HepG2 (cell line): ENCODE data around the gene GPR107. TPM values are rescaled to one million over a fixed set of nuclear protein-coding genes. Genes with fewer than 3 reads are reported as not detected.

Experiments used
- ATAC-seq: fragments of 200-7000 bp; cut with Tn5 transposase; 3 replicates; pipeline ENCODE4 v1.9.1; 2020; ENCODE audit warnings: mild to moderate bottlenecking, moderate library complexity
- BruUV-seq: library from RNA; stranded (reverse); fragments of 400-500 nt; replicated peaks from 2 replicates; lab custom pipeline; 2021; lab: Mats Ljungman, UMichigan
- CTCF ChIA-PET: fragments of 300-600 bp; formaldehyde crosslinking; extraction: SDS; loops from one replicate; lab custom pipeline; 2021; ENCODE audit warnings: low total read pairs, inconsistent platforms, low intra/inter-chr PET ratio; lab: Yijun Ruan, JAX
- POLR2A ChIA-PET: fragments of 350-600 bp; sonication (Branson Sonifier 250); formaldehyde crosslinking; loops from one replicate; lab custom pipeline; 2020; ENCODE audit warnings: antibody characterized with exemption, inconsistent platforms; lab: Yijun Ruan, JAX
- DNase-seq: peaks from one replicate; pipeline ENCODE4 v3.0.0-alpha.2; 2015; ENCODE audit warnings: low spot score
- FAIRE-seq: peaks from 3 replicates; lab custom pipeline; 2011; peaks lifted over from hg19 to GRCh38; lab: Jason Lieb, UNC
- H2AFZ ChIP-seq: one replicate; pipeline ENCODE4 v1.6.1; 2011; ENCODE audit warnings: low read length, inconsistent platforms
- H3K27ac ChIP-seq: fragments of 300-600 bp; 3 replicates; pipeline ENCODE4 v1.8.0; 2011; ENCODE audit warnings: mixed run types, mild to moderate bottlenecking, mixed read lengths, low read length, inconsistent platforms; ENCODE audit not compliant: insufficient read depth; ENCODE audit errors: extremely low read length
- H3K27me3 ChIP-seq, 2 experiments: fragments of 200-600 bp in 1 of 2; 2 replicates in 1 of 2; 3 replicates in 1 of 2; pipeline versions ENCODE4 v1.6.0 to v1.8.0; 2011; ENCODE audit warnings: low read length in 2 of 2, mild to moderate bottlenecking in 2 of 2, moderate library complexity in 2 of 2, inconsistent platforms in 1 of 2; ENCODE audit not compliant: insufficient read depth in 2 of 2, control insufficient read depth in 1 of 2
- H3K36me3 ChIP-seq, 2 experiments: fragments of 200-600 bp in 1 of 2; replicated peaks in 1 of 2; 2 replicates in 1 of 2; 3 replicates in 1 of 2; pipeline versions ENCODE4 v1.5.1 to v1.8.0; 2011; ENCODE audit warnings: low read length in 2 of 2, inconsistent platforms in 1 of 2; ENCODE audit not compliant: insufficient read depth in 2 of 2, control insufficient read depth in 1 of 2
- H3K4me1 ChIP-seq: 2 replicates; pipeline ENCODE4 v1.5.1; 2012; ENCODE audit warnings: low read length, inconsistent platforms; ENCODE audit not compliant: insufficient read depth
- H3K4me2 ChIP-seq: 2 replicates; pipeline ENCODE4 v1.6.0; 2011; ENCODE audit warnings: low read depth, low read length, inconsistent platforms
- H3K4me3 ChIP-seq, 3 experiments: fragments of 200-600 bp in 1 of 3; sonication (generic), shearing (Covaris generic) in 1 of 3; replicated peaks in 1 of 3; 2 replicates each; pipeline ENCODE4 v1.5.1; 2011 to 2016; ENCODE audit warnings: low read length in 3 of 3, inconsistent platforms in 2 of 3, low read depth in 2 of 3, mild to moderate bottlenecking in 2 of 3, control low read depth in 1 of 3, mixed read lengths in 1 of 3; ENCODE audit not compliant: insufficient read depth in 1 of 3
- H3K79me2 ChIP-seq: one replicate; pipeline ENCODE4 v1.6.1; 2011; ENCODE audit warnings: low read length, inconsistent platforms; ENCODE audit not compliant: insufficient read depth
- H3K9ac ChIP-seq: 2 replicates; pipeline ENCODE4 v1.6.0; 2011; ENCODE audit warnings: mild to moderate bottlenecking, low read depth, low read length, inconsistent platforms; ENCODE audit not compliant: insufficient read depth
- H3K9me3 ChIP-seq: 2 replicates; pipeline ENCODE4 v1.5.1; 2012; ENCODE audit warnings: mild to moderate bottlenecking, low read length
- H4K20me1 ChIP-seq: 2 replicates; pipeline ENCODE4 v1.6.0; 2011; ENCODE audit warnings: inconsistent platforms, mild to moderate bottlenecking, low read length, moderate library complexity; ENCODE audit not compliant: insufficient read depth
- NFE2L2 ChIP-seq: fragments of 150-350 bp; IDR thresholded peaks from 2 replicates; pipeline ENCODE4 v1.6.1; 2014; ENCODE audit warnings: low read length
- ZNF629 ChIP-seq: sonication (generic); formaldehyde crosslinking; conservative IDR thresholded peaks from 2 replicates; pipeline ENCODE4 v1.5.0; 2020; ENCODE audit warnings: missing genetic modification reagents
- WGBS: methylation state at CpG from one replicate; pipeline ENCODE4 v1.1.6; 2017; ENCODE audit warnings: low lambda C conversion rate; 5-methylcytosine and 5-hydroxymethylcytosine counted together
- in situ Hi-C: cut with HindIII; loops from 2 replicates; pipeline ENCODE4 v1.10.0; 2017; ENCODE audit warnings: low pct_unique_long_range_greater_than_20kb; ENCODE audit not compliant: extremely low pct_ligation_motif_present
- intact Hi-C: fragments of 100-400 bp; cut with micrococcal nuclease; formaldehyde crosslinking; loops from one replicate; pipeline ENCODE4 v1.10.0; 2022; ENCODE audit not compliant: unreplicated experiment
- polyA plus RNA-seq, 8 experiments: library from polyadenylated mRNA; depleted of rRNA in 3 of 8; stranded (reverse) in 7 of 8; unstranded in 1 of 8; fragments of >200 nt; fragmentation: Illumina TruSeq in 4 of 8; extraction: Trizol in 4 of 8; gene quantifications; 2 replicates each; pipeline versions ENCODE4 v1.2.1 to v1.2.3, GENCODE V29; 2011 to 2016; ENCODE audit warnings: low read depth in 4 of 8, missing spikeins in 1 of 8, mixed read lengths in 1 of 8; ENCODE audit not compliant: insufficient read depth in 1 of 8
- small RNA-seq, 3 experiments: library from RNA; depleted of rRNA; stranded (forward); fragments of <200 nt; gene quantifications; one replicate each; pipeline ENCODE3, GENCODE V24; 2012; ENCODE audit warnings: low read depth in 2 of 3, low replicate concordance in 1 of 3; ENCODE audit not compliant: insufficient read length in 3 of 3, insufficient read depth in 2 of 3
- total RNA-seq, 5 experiments: library from RNA; depleted of rRNA; stranded (reverse); fragments of >200 nt; fragmentation: Illumina TruSeq; extraction: Trizol; gene quantifications; 2 replicates each; pipeline ENCODE4 v1.2.3, GENCODE V29; 2016; ENCODE audit warnings: low read depth in 1 of 5

The GPR107 gene
- total and polyA plus RNA-seq, 2 of the 13 experiments (the other 11 are each of a cell fraction or from before 2014, with no cell fraction given) = 22.5 to 24.4 TPM

DNA sequence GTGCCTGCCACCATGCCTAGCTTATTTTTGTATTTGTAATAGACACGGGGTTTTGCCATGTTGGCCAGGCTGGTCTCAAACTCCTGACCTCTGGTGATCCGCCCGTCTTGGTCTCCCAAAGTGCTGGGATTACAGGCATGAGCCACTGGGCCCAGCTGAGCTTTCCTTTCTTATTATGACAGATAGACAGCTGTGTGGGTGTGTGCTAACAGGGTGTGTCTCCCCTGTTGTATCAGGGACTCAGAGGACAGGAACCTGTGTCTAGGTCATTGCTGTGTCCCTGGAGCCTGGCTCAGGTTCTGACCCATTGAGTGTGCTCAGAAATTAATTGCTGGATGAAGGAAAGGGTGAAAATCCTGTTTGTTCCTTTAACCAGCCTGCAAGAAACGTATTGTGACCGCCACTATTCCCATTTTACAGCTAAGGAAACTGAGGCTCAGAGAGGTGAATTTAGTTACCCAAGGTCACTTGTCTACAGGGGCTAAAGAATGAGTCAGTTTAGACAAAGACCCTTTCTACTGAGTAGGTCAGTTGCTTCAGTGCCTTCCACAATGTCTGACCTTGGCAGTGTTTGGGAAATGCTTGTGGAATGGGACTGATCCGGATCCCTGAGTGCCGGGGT lies 135.3 kb downstream of the GPR107 start:
- no peak overlapping the region for H2AFZ ChIP-seq
- no peak overlapping the region for H3K4me2 ChIP-seq
- H3K9me3 ChIP-seq = no peaks in the 10 kb centered on the region
- no TSS peak for BruUV-seq
- no peaks in the 10 kb centered on the region for H4K20me1 ChIP-seq
- no peaks in the 10 kb centered on the region for H3K27me3 ChIP-seq
- WGBS = 79% methylated on average over 6 of the region's 7 CpGs
- DNase-seq = no peak
- TF ChIP-seq NFE2L2 (no peak), ZNF629 (CRISPR knock-in tag) (peak; percentile 89)
- FAIRE-seq = no peak
- intact Hi-C loops (no loop called here), in situ Hi-C loops (no loop called here)
- ChIA-PET POLR2A (no interaction called here), CTCF (no interaction called here)
- H3K27ac ChIP-seq = no peak overlapping the region
- no peak overlapping the region for H3K4me3 ChIP-seq
- no peak overlapping the region for H3K9ac ChIP-seq
- H3K79me2 ChIP-seq = no peaks in the 10 kb centered on the region
- H3K4me1 ChIP-seq = peaks cover 36% of the 10 kb centered on the region
- no peaks in the 10 kb centered on the region for H3K36me3 ChIP-seq
- no peak for ATAC-seq

Small RNAs within 50 kb of the gene (small RNA-seq; reads per million reads assigned to genes)
- gene RF00019 = 0 reads per million in 3 experiments

Other genes starting within 250 kb of the GPR107 start
- 18.6 and 31.6 TPM in 2 replicates for gene TOR1A, start 229.8 kb upstream of the GPR107 start, total RNA-seq (2016; rRNA removed; fragmentation: Illumina TruSeq; extraction: Trizol)
- gene TOR1A, start 229.8 kb upstream of the GPR107 start, polyA plus RNA-seq (2011; rRNA removed) = 39.6 and 41.4 TPM in 2 replicates
- gene C9orf78, start 218.6 kb upstream of the GPR107 start, total RNA-seq (2016; rRNA removed; fragmentation: Illumina TruSeq; extraction: Trizol) = 35.5 and 49.0 TPM in 2 replicates
- gene C9orf78, start 218.6 kb upstream of the GPR107 start, polyA plus RNA-seq (2011; rRNA removed) = 14.7 and 18.4 TPM in 2 replicates
- gene USP20, start 218.4 kb upstream of the GPR107 start, total RNA-seq (2016; rRNA removed; fragmentation: Illumina TruSeq; extraction: Trizol) = 2.9 and 4.4 TPM in 2 replicates
- gene USP20, start 218.4 kb upstream of the GPR107 start, polyA plus RNA-seq (2011; rRNA removed) = 5.9 and 8.7 TPM in 2 replicates
- gene FNBP1, start 10.7 kb upstream of the GPR107 start, total RNA-seq (2016; rRNA removed; fragmentation: Illumina TruSeq; extraction: Trizol) = 19.5 and 22.9 TPM in 2 replicates
- 5.2 and 5.4 TPM in 2 replicates for gene FNBP1, start 10.7 kb upstream of the GPR107 start, polyA plus RNA-seq (2011; rRNA removed)
- 6.1 and 6.9 TPM in 2 replicates for gene NCS1, start 118.5 kb downstream of the GPR107 start, total RNA-seq (2016; rRNA removed; fragmentation: Illumina TruSeq; extraction: Trizol)
- 4.1 and 4.7 TPM in 2 replicates for gene NCS1, start 118.5 kb downstream of the GPR107 start, polyA plus RNA-seq (2011; rRNA removed)
- gene HMCN2, start 211.9 kb downstream of the GPR107 start, total RNA-seq (2016; rRNA removed; fragmentation: Illumina TruSeq; extraction: Trizol) = 0.09 TPM in 1 of 2 replicates, not detected in the other
- 0.09 TPM in 1 of 2 replicates, not detected in the other for gene HMCN2, start 211.9 kb downstream of the GPR107 start, polyA plus RNA-seq (2011; rRNA removed)